Stimulated activated effector memory CD8-positive, alpha-beta T cell treated with anti-CD3 and anti-CD28 coated beads, Interleukin-12 subunit alpha, Interleukin-12 subunit beta, amount 100 ng/mL, for 72 hours (primary cell): Measurements from ENCODE around the gene ARHGAP33.

ENCODE experiments used
- ATAC-seq: fragments of 150-1000 bp; cut with Tn5 transposase; 2 replicates; pipeline ENCODE4 v1.10.0; 2021
- DNase-seq, 2 donors: peaks; one replicate each; pipeline ENCODE4 v3.0.0; 2021 to 2022; ENCODE audit warnings: low spot score in 2 of 2
- H3K27ac Mint-ChIP-seq: one replicate; pipeline ENCODE4 v1.8.0; 2022; ENCODE audit warnings: mild to moderate bottlenecking, mixed read lengths
- H3K36me3 Mint-ChIP-seq: one replicate; pipeline ENCODE4 v1.8.0; 2022; ENCODE audit warnings: mild to moderate bottlenecking, mixed read lengths
- H3K4me1 Mint-ChIP-seq: one replicate; pipeline ENCODE4 v1.8.0; 2022; ENCODE audit warnings: mixed read lengths
- H3K4me3 Mint-ChIP-seq: one replicate; pipeline ENCODE4 v1.8.0; 2022; ENCODE audit warnings: mild to moderate bottlenecking, mixed read lengths
- H3K9me3 Mint-ChIP-seq: one replicate; pipeline ENCODE4 v1.8.0; 2022; ENCODE audit warnings: mixed read lengths

The ARHGAP33 gene

DNA sequence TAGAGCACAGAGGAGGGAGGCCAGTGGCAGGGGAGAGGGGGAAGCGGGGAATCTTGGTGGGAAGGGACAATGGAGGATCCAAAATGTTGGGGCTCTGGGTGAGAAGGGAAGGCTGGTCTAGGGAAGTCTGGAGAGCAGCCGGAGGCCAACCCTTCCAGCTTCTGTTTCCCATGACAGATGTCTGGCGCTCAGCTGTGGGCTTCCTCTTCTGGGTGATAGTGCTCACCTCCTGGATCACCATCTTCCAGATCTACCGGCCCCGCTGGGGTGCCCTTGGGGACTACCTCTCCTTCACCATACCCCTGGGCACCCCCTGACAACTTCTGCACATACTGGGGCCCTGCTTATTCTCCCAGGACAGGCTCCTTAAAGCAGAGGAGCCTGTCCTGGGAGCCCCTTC is 28.8 kb upstream of the ARHGAP33 start:
- Mint-ChIP-seq H3K4me1 (peaks cover 76% of the 10 kb centered on the region), H3K4me3 (peak overlapping the region; percentile 94), H3K9me3 (no peaks in the 10 kb centered on the region), H3K27ac (peak overlapping the region; percentile 100), H3K36me3 (peaks cover 39% of the 10 kb centered on the region)
- ATAC-seq (no peak), DNase-seq (no peak)

DNA sequence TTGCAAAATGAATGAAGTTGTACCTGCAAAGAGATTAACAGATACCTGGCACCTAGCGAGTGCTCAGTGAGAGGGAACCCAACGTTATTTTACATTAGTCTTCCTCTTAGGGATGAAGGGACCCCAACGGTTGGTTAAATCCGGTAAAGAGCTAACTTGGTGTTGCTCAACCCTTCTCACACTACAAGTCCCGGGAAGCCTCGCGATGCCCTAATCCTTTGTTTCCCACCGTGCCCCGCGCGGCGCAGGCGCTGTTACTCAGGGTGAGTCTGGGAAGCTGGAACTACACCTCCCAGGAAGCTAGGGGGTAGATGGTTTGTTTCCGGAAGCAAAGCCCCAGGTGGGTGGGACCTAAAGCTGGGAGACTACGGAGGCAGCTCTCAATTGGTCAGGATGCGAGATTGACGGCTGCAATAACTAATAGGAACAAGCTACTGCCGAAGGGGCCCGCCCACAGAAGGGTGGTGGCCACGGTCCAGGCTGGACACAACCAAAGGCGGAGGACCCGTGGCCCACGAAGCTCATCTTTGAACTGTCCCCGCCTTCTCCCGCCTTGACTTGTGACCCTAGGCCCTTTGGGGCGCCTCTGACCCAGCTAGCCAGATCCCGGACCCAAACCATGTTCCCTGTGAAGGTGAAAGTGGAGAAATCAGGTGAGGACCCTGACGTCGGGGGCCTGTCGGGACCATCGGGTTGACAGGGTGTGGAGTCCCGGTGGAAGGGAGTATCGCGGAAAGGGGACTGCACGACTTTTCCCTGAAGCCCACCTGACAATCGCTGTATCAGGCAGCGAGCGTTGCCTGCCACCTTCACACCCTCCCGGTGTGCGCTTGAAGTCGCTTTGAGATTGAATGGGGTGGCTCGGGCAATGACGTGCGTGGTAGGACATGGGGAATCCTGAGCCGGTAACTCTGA is 27.0 kb upstream of the ARHGAP33 start, which contains the start of gene LIN37:
Gene LIN37, plus strand, starts transcription at position 471 of the 915 bp plus-strand sequence. Its CDS starts 149 bp downstream, at position 620.
- Mint-ChIP-seq H3K36me3 (peaks cover 23% of the 10 kb centered on the region), H3K4me1 (peaks cover 63% of the 10 kb centered on the region), H3K9me3 (no peaks in the 10 kb centered on the region), H3K4me3 (peak within 1 kb of the TSS; percentile 96), H3K27ac (peak within 1 kb of the TSS; percentile 90)
- ATAC-seq (peak; percentile 82), DNase-seq (peak; percentile 95 to 99)

DNA sequence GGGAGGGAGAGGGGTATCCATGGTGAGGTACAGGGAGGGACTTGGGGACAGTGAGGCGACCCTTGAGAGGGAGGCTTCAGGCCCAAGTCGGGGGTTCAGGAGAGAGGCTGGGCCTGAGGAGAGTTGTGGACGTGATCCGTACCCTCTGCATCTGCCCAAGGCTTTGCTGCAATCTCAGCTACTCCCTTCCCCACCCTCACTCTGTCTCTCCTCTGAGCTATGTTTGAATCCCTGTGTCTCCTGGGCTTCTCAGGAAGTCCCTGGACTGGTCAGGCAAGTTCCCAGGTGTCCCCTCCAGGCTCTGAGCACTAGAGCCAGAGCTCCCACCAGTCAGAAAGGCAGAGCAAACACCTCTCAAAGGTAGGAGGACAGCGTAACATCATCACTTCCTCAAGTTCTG is 25.2 kb upstream of the ARHGAP33 start:
- H3K27ac Mint-ChIP-seq = peak overlapping the region; percentile 90
- H3K36me3 Mint-ChIP-seq = peaks cover 23% of the 10 kb centered on the region
- peak overlapping the region; percentile 96 for H3K4me3 Mint-ChIP-seq
- no peak for ATAC-seq
- H3K4me1 Mint-ChIP-seq = peaks cover 50% of the 10 kb centered on the region
- no peaks in the 10 kb centered on the region for H3K9me3 Mint-ChIP-seq
- DNase-seq = no peak

DNA sequence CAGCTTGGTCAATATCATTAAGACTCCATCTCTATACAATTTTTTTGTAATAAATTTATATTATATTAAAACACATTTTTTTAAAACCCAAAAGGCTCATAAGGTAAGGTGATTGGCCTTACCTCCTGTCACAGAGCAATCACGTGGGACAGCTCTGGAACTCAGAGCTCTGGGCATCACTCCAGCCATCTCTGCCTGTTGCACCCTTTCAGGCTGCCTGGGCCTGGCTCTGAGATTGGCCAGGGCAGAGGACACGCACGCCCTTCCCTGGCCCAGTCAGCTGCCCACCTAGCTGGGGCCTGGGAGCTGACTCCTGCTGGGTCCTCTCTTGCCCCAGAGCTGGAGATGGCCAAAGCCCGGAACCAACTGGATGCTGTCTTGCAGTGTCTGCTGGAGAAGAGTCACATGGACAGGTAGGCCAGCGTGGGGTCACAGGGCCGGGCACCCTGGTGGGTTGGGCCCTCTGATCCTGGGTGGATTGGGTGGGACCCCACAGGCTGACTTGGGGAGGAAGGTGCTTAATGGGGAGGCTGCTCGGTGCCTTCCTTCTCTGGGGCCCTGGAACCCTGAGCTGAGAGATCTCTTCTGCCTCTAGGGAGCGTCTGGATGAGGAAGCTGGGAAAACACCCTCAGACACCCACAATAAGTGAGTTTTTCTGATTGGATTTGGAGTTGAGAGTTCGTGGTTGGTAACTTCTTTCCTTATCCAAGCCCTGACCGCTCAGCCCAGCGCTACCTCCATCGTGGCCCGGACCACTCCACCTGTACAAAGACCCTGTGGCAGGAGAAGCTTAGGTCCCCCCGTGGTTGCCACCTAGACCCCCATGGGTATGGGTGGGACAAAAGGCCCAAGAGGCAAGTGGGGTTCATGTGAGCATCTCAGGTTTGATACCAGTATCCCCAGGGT is 23.3 kb upstream of the ARHGAP33 start:
- Mint-ChIP-seq H3K36me3 (peaks cover 22% of the 10 kb centered on the region), H3K4me3 (no peak overlapping the region), H3K9me3 (no peaks in the 10 kb centered on the region), H3K27ac (no peak overlapping the region), H3K4me1 (peaks cover 45% of the 10 kb centered on the region)
- no peak for DNase-seq
- no peak for ATAC-seq

DNA sequence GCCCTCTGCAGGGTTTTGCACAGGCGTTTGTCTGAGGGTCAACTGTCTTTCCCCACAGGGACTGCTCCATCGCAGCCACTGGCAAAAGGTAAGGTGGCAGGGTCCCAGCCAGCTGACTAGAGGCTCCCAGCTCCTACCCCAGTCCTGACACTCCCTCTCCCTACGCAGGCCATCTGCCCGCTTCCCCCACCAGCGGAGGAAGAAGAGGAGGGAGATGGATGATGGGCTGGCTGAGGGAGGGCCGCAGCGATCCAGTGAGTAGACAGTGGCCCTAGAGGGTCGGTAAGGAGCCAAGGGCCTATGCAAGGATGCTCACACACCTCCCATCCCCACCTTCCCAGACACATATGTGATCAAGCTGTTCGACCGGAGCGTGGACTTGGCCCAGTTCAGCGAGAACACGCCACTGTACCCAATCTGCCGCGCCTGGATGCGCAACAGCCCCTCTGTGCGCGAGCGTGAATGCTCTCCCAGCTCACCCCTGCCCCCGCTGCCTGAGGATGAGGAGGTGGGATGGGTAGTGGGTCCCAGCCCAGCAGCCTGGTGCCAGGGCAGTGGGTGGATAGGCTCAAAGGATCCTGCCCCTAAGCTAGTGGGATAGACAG is 22.5 kb upstream of the ARHGAP33 start:
- DNase-seq (no peak), ATAC-seq (no peak)
- Mint-ChIP-seq H3K4me3 (no peak overlapping the region), H3K36me3 (peaks cover 27% of the 10 kb centered on the region), H3K27ac (no peak overlapping the region), H3K4me1 (peaks cover 51% of the 10 kb centered on the region), H3K9me3 (no peaks in the 10 kb centered on the region)

DNA sequence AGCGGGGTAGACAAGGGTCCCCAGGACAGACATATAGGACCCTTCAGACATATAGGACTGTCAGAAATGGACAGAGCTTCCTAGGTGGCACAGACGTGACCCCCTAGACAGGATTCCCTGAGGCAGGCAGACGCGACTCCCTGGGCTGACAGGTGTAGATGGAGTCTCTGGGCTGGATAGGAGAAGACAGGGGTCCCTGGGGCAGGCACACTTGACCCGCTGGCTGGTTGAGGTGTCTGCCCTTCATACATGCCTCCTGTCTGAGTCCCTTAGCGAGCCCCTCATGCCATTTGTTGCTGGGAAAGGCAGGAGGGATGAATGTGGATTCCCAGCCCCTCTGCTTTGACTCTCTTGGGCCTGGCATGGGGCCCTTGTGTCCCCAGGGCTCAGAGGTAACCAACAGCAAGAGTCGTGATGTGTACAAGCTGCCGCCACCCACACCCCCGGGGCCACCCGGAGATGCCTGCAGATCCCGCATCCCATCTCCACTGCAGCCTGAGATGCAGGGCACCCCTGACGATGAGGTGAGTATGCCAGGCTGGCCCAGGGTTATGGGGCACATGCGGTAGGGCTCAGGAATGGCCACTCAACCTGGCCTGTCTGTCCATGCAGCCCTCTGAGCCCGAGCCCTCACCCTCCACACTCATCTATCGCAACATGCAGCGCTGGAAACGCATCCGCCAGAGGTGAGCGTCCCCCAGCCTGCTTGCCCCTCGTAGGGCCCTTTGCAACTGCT is 21.6 kb upstream of the ARHGAP33 start:
- no peaks in the 10 kb centered on the region for H3K9me3 Mint-ChIP-seq
- ATAC-seq (no peak), DNase-seq (no peak)
- no peak overlapping the region for H3K27ac Mint-ChIP-seq
- H3K4me3 Mint-ChIP-seq = no peak overlapping the region
- peaks cover 45% of the 10 kb centered on the region for H3K4me1 Mint-ChIP-seq
- H3K36me3 Mint-ChIP-seq = peaks cover 23% of the 10 kb centered on the region

DNA sequence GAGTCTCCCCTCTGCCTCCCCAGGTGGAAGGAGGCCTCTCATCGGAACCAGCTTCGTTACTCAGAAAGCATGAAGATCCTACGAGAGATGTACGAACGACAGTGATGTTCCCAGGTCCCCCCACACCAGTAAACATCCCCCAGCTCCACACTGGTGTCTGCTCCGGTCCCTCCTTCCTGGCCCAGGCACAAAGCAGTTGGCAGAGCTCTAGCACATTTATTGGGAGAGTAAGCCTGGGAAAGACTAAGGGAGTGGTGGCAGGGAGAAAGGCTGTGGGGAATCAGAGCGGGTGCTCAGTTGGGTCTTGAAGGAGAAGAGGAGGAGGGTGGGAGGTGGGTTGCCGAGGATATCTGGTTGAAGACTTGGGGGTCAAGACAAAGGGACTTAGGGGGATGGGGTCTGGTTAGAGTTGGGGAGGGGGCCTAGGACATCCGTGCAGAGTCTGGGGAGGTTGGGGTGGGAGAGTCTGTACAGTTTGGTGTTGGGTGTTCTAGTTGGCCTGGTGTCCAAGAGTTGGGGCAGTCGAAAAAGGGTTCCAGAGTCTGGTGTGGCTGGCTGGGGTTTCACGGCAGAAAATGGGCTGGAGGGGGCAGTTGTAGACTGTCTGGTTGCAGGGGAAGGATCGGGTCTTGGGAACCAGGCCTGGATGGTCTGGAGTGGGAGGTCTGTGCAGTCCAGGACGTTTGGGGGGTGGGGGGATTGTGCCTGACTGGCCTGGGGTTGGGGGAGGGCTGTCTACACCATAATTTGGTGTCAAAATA is 20.8 kb upstream of the ARHGAP33 start:
- ATAC-seq = no peak
- Mint-ChIP-seq H3K4me1 (peaks cover 45% of the 10 kb centered on the region), H3K9me3 (no peaks in the 10 kb centered on the region), H3K36me3 (peaks cover 26% of the 10 kb centered on the region), H3K27ac (no peak overlapping the region), H3K4me3 (peak overlapping the region; percentile 19)
- DNase-seq = no peak

DNA sequence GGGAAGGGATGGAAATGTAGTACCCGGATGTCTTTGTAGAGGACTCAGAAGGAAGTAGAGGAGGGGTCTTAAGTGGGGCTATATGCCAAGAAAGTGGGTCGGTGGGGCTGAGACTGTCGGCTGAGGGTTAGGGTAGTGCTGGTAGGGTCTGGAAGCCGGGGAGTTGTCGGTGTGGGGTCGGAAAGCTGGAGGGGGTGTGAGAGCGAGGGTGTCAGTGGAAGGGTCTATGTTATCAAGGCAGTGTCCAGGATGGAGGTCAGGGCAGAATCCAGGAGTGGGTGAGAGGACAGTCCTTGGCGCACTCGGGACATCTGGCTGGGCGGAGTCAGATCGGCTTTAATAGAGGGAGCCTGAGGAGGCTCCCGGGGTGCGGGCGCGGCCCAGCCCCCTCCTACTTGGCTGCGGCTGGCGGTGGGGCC is 20.2 kb upstream of the ARHGAP33 start:
- DNase-seq (no peak), ATAC-seq (no peak)
- H3K27ac Mint-ChIP-seq = no peak overlapping the region
- H3K36me3 Mint-ChIP-seq = peaks cover 28% of the 10 kb centered on the region
- peak overlapping the region; percentile 19 for H3K4me3 Mint-ChIP-seq
- no peaks in the 10 kb centered on the region for H3K9me3 Mint-ChIP-seq
- H3K4me1 Mint-ChIP-seq = peaks cover 42% of the 10 kb centered on the region

DNA sequence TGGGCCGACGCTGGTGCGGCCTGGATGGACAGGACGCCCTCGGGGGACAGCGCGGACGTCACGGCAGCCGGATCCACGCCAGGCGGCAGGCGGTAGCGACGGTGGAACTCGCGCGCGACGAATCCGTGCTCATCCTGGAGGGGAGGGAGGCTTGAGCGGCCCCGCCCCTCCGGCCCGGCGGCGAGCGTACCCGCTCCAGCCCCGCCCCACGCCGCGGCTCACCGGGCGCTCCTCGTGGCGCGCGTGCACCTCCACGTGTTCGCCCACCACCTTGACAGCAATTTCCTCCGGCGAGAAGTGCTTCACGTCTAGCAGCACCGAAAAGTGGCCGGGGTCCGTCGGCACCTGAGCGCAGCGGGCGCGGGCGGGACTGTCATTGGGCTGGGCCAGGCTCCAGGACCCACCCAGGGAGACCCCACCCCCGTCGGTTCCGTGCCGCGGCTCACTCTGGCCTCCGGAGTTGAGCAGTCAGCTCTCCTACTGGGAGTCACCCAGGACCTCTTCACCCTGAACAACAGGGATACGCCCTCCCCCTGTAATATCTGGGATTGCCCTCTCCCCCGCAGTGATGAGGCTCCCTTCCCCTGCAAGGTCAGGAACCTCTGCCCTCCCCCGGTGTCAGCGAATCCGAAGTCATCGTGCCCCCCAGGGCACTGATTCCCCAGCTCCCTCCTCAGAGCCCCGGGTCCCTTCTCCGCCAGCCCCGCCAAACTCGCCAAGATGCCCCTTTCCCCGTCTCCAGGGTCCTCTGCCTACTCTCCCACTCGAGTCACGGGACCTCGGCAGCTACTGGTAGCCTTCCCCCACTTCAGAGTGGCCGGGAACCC is 19.6 kb upstream of the ARHGAP33 start:
- no peak overlapping the region for H3K27ac Mint-ChIP-seq
- peaks cover 40% of the 10 kb centered on the region for H3K4me1 Mint-ChIP-seq
- no peak for DNase-seq
- H3K36me3 Mint-ChIP-seq = peaks cover 28% of the 10 kb centered on the region
- peak overlapping the region; percentile 40 for H3K4me3 Mint-ChIP-seq
- H3K9me3 Mint-ChIP-seq = no peaks in the 10 kb centered on the region
- no peak for ATAC-seq

DNA sequence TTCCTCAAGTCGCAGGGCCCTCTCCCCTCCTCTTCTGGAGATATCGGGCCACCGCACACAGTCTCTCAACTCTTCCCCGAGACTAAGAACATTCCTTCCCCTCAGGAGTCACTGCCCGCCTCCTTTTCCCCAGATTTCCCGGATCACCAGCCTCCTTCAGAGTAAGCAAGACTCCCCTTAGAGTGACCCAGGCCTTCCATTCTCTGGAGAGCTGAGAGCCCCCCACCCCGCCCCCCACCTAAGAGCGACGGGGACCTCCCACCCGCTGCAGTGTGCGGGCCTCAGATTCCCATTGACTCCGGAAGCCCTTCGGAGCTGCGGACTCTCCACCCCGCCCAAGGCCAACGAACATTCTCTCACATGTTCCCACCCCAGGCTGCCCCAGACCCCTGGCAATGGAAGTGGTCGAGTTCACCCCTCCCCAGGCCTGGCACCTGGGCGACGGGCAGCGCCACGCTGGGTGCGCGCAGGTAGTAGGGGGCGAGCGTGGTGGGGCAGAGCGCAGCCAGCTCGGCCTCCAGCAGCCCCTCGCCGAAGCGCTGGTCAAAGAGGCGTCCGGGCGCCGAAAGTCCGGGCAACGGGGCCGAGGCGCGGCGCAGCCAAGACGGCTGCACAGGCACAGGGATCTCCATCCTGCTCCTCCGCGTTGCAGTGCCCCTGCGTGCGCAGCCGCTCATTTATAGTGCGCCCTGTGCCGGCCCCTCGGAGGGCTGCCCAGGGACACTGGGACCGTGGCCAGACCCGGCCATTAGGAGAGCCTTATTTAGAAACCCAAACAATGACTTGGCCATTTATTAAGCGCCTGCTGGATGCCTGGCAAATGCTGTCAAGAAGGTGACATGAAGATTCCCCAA is 18.8 kb upstream of the ARHGAP33 start, which contains the start of gene HSPB6:
Gene HSPB6, minus strand, starts transcription at position 653 of the 854 bp plus-strand sequence. Its CDS starts 21 bp downstream, at position 632.
- no peak for DNase-seq
- H3K9me3 Mint-ChIP-seq = no peaks in the 10 kb centered on the region
- peak within 1 kb of the TSS; percentile 97 for H3K27ac Mint-ChIP-seq
- peak within 1 kb of the TSS; percentile 93 for H3K4me3 Mint-ChIP-seq
- peaks cover 28% of the 10 kb centered on the region for H3K36me3 Mint-ChIP-seq
- ATAC-seq = no peak
- peaks cover 40% of the 10 kb centered on the region for H3K4me1 Mint-ChIP-seq

DNA sequence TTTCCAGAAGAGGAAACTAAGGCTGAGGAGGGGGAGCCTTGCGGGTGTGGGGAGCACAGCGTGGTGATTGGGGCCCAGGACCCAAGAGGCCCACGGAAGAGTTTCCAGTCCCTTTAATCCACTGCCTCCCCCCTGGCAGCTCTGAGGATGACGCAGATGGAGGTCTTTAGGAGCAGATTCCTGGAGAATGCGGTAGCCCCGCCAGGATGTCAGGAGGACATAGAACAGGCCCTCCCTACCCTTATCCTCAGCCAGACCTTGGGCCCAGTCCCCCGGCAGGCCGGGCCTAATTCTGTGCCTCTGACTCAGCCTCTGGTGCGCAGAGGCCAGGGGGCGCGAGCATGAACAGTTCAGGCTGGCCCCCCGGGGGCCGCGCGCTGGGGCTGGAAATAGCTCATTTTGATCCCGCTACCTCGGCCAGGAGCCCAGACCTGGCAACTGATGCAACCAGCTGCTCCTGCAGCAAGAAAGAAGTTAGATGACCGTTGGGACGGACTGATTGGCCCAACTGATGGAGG is 18.1 kb upstream of the ARHGAP33 start:
- H3K4me1 Mint-ChIP-seq = peaks cover 40% of the 10 kb centered on the region
- H3K9me3 Mint-ChIP-seq = no peaks in the 10 kb centered on the region
- peak in 1 of 2 donors; percentile 71 for DNase-seq
- H3K36me3 Mint-ChIP-seq = peaks cover 34% of the 10 kb centered on the region
- H3K4me3 Mint-ChIP-seq = peak overlapping the region; percentile 93
- H3K27ac Mint-ChIP-seq = peak overlapping the region; percentile 97
- peak; percentile 11 for ATAC-seq
